Heart left ventricle (tissue), 13 donors: ENCODE results near the gene ESRRG.
"Not testable (repeated sequence)": the region's sequence is repeated elsewhere in the genome, so short reads cannot be mapped to it uniquely, and the experiment has no call there.

ENCODE experiments used
- CTCF ChIP-seq, 12 donors: fragments of 200-600 bp; sonication (generic) in 4 of 12; IDR thresholded peaks; one replicate each; pipeline versions ENCODE4 v1.5.0 to v1.8.0; 2018 to 2022; ENCODE audit warnings: antibody characterized with exemption in 12 of 12, mild to moderate bottlenecking in 5 of 12
- POLR2A ChIP-seq, 2 donors: fragments of 450-650 bp; IDR thresholded peaks; one replicate each; pipeline ENCODE4 v1.6.1; 2017; ENCODE audit warnings: antibody characterized with exemption in 2 of 2, mild to moderate bottlenecking in 2 of 2, moderate library complexity in 2 of 2
- donor health status: ischemic (EF 13 %, LVEDD 7.1; RV severe dilation, severe dysfunction).
- donor health status: DM: no; HTN: yes; CAD: no.
- donor health status: DM: no; HTN: no; CAD: no.
- donor health status: ischemic (EF 25% LVEDD 6.9; RV normal size, moderate dysfunction).
- donor health status: ischemic (EF 25% LVEDD 5.7; RV mildly dilated, moderate dysfunction).
- donor health status: ischemic (EF 35%, LVEDD 5.7; RV mildly dilated, moderate dysfunction).
- donor health status: nonischemic (EF 11% LVEDD 7.7; RV severe dilation, severe dysfunction).
- donor health status: DM: yes; HTN: yes; CAD: no.
- donor health status: PGD.
- donor health status: ischemic (EF 29% LVEDD 5.4; RV normal size, mild dysfunction).
- donor health status: nonischemic (EF 23%, LVEDD 6.1; RV moderate dilation, normal function).

- not testable (repeated sequence) for TF ChIP-seq CTCF, POLR2A (IDR thresholded peaks at IDR 0.05)
These were observed 193.4 kb downstream of the ESRRG start for GRCh38 chr1:216529851-216530250.
